Measurements from ENCODE around the gene ALG14. TPM values are rescaled to one million over a fixed set of nuclear protein-coding genes. Genes with fewer than 3 reads are reported as not detected.

Gene ALG14
- total RNA-seq, 4 donors from 2014 or later, result 1.9 to 3.3 (median 2.6) TPM; not detected in 1

GRCh38 chr1:94971491-94971924 is 101.2 kb downstream of the ALG14 start:
- no peak overlapping the region for H3K27ac ChIP-seq

GRCh38 chr1:94970783-94971182 is 102.0 kb downstream of the ALG14 start:
- Histone ChIP-seq H3K27me3 (no peaks in the 10 kb centered on the region), H3K36me3 (no peaks in the 10 kb centered on the region), H3K9me3 (no peaks in the 10 kb centered on the region), H3K27ac (no peak overlapping the region), H3K4me1 (peaks cover 0 to 6% (median 0%) of the 10 kb centered on the region in 4 donors), H3K4me3 (no peak overlapping the region)
- no peak for TF ChIP-seq CTCF (IDR thresholded peaks at IDR 0.05)
- no peak for TF ChIP-seq POLR2A (IDR thresholded peaks at IDR 0.05)
- no peak for DNase-seq

More at GRCh38 chr1:94971491-94971924, 101.2 kb downstream of the ALG14 start:
- Histone ChIP-seq H3K9me3 (no peaks in the 10 kb centered on the region), H3K27me3 (no peaks in the 10 kb centered on the region), H3K36me3 (no peaks in the 10 kb centered on the region), H3K4me1 (peaks cover 0 to 6% (median 0%) of the 10 kb centered on the region in 4 donors), H3K4me3 (no peak overlapping the region)
- TF ChIP-seq CTCF (IDR thresholded peaks at IDR 0.05) (no peak), POLR2A (IDR thresholded peaks at IDR 0.05) (no peak)
- no peak for DNase-seq

- H3K4me1 ChIP-seq, result peaks cover 0 to 6% (median 0%) of the 10 kb centered on the region in 4 donors
Observed at GRCh38 chr1:94969137-94969536, 103.6 kb downstream of the ALG14 start.

GRCh38 chr1:94966033-94966432 is 106.7 kb downstream of the ALG14 start:
- TF ChIP-seq POLR2A (IDR thresholded peaks at IDR 0.05) (no peak), CTCF (IDR thresholded peaks at IDR 0.05) (no peak)
- no peaks in the 10 kb centered on the region for H3K9me3 ChIP-seq
- H3K27ac ChIP-seq, result no peak overlapping the region
- H3K27me3 ChIP-seq, result no peaks in the 10 kb centered on the region
- H3K4me1 ChIP-seq, result peaks cover 0 to 13% (median 3%) of the 10 kb centered on the region in 4 donors
- no peak for DNase-seq
- no peaks in the 10 kb centered on the region for H3K36me3 ChIP-seq
- H3K4me3 ChIP-seq, result no peak overlapping the region

More at GRCh38 chr1:94969137-94969536, 103.6 kb downstream of the ALG14 start:
- Histone ChIP-seq H3K36me3 (no peaks in the 10 kb centered on the region), H3K27me3 (no peaks in the 10 kb centered on the region), H3K9me3 (no peaks in the 10 kb centered on the region), H3K27ac (no peak overlapping the region), H3K4me3 (no peak overlapping the region)
- no peak for DNase-seq
- TF ChIP-seq POLR2A (IDR thresholded peaks at IDR 0.05) (no peak), CTCF (IDR thresholded peaks at IDR 0.05) (no peak)

- no peak overlapping the region for H3K4me3 ChIP-seq
- H3K4me1 ChIP-seq, result peaks cover 0 to 13% (median 3%) of the 10 kb centered on the region in 4 donors
- no peaks in the 10 kb centered on the region for H3K36me3 ChIP-seq
- TF ChIP-seq POLR2A (IDR thresholded peaks at IDR 0.05) (no peak), CTCF (IDR thresholded peaks at IDR 0.05) (no peak)
- H3K27me3 ChIP-seq, result no peaks in the 10 kb centered on the region
- H3K9me3 ChIP-seq, result no peaks in the 10 kb centered on the region
- DNase-seq, result no peak
- no peak overlapping the region for H3K27ac ChIP-seq
Observed at GRCh38 chr1:94963864-94964263, 108.9 kb downstream of the ALG14 start.

Data from Peyer's patch (tissue), 4 donors.